SU-DHL-6 (cell line): ENCODE results near the gene RING1.

Experiments used
- H2AFZ ChIP-seq: fragments of 200-600 bp; sonication (generic); 2 replicates; pipeline ENCODE4 v1.6.1; 2014; ENCODE audit warnings: low read depth, mild to moderate bottlenecking, moderate library complexity, mixed read lengths, antibody characterized with exemption, low read length; ENCODE audit not compliant: severe bottlenecking
- H3F3A ChIP-seq: fragments of 200-600 bp; shearing (Covaris generic); 2 replicates; pipeline ENCODE4 v1.6.0; 2016; ENCODE audit warnings: antibody characterized with exemption, mild to moderate bottlenecking; ENCODE audit not compliant: insufficient read depth
- H3K27ac ChIP-seq: fragments of 200-600 bp; sonication (generic); 2 replicates; pipeline ENCODE4 v1.5.1; 2016; ENCODE audit warnings: low read depth, mild to moderate bottlenecking, low read length, moderate library complexity, mixed read lengths
- H3K27me3 ChIP-seq: fragments of 200-600 bp; sonication (generic), shearing (Covaris generic); 2 replicates; pipeline ENCODE4 v1.6.0; 2014; ENCODE audit warnings: mild to moderate bottlenecking, low read length
- H3K36me3 ChIP-seq: fragments of 200-600 bp; sonication (generic); 2 replicates; pipeline ENCODE4 v1.6.1; 2014; ENCODE audit warnings: mild to moderate bottlenecking, low read length, mixed read lengths
- H3K4me2 ChIP-seq: fragments of 300-600, 200-600 bp; shearing (Covaris generic), sonication (generic); 2 replicates; pipeline ENCODE4 v1.6.0; 2014; ENCODE audit warnings: low read length, low read depth, mild to moderate bottlenecking; ENCODE audit not compliant: poor library complexity, severe bottlenecking
- H3K4me3 ChIP-seq: fragments of 200-600 bp; sonication (generic); 2 replicates; pipeline ENCODE4 v1.5.1; 2014; ENCODE audit warnings: antibody characterized with exemption, low read length, mild to moderate bottlenecking, mixed read lengths; ENCODE audit not compliant: insufficient read depth, poor library complexity, severe bottlenecking
- H3K79me2 ChIP-seq: fragments of 200-600 bp; sonication (generic); 2 replicates; pipeline ENCODE4 v1.6.1; 2014; ENCODE audit warnings: mild to moderate bottlenecking, low read length, moderate library complexity; ENCODE audit not compliant: insufficient read depth
- H3K9ac ChIP-seq: fragments of 200-600 bp; sonication (generic); 2 replicates; pipeline ENCODE4 v1.7.0; 2014; ENCODE audit warnings: mild to moderate bottlenecking, low read length
- H3K9me2 ChIP-seq: fragments of 200-600 bp; sonication (generic); replicated peaks from 2 replicates; pipeline ENCODE4 v1.6.1; 2014; ENCODE audit warnings: low read length; ENCODE audit not compliant: insufficient read depth
- H3K9me3 ChIP-seq: fragments of 200-600 bp; sonication (generic); 2 replicates; pipeline ENCODE4 v1.6.1; 2014; ENCODE audit warnings: low read length, mixed read lengths; ENCODE audit not compliant: insufficient read depth
- H4K20me1 ChIP-seq: fragments of 200-600 bp; sonication (generic); 2 replicates; pipeline ENCODE4 v1.6.1; 2014; ENCODE audit warnings: low read depth, mild to moderate bottlenecking, antibody characterized with exemption, low read length, moderate library complexity, mixed read lengths
- EZH2phosphoT487 ChIP-seq: fragments of 200-600 bp; sonication (generic), shearing (Covaris generic); conservative IDR thresholded peaks from 2 replicates; pipeline ENCODE4 v1.6.1; 2018; ENCODE audit warnings: mild to moderate bottlenecking, antibody characterized with exemption, low read length, moderate library complexity, mixed read lengths
- TF ChIP-seq, protein P1 (sequence below): fragments of 200-600 bp; sonication (generic); IDR thresholded peaks from one replicate; pipeline ENCODE4 v1.5.1; 2017; ENCODE audit warnings: antibody characterized with exemption, mild to moderate bottlenecking, low read length, moderate library complexity; ENCODE audit not compliant: insufficient read depth, poor library complexity, severe bottlenecking

Gene RING1

GRCh38 chr6:33161354-33162331, 46.7 kb upstream of the RING1 start:
- H3K36me3 ChIP-seq = no peaks in the 10 kb centered on the region
- H3K4me3 ChIP-seq = peak overlapping the region; percentile 30
- H2AFZ ChIP-seq = peak overlapping the region; percentile 90
- H3K9me3 ChIP-seq = no peaks in the 10 kb centered on the region
- no peaks in the 10 kb centered on the region for H4K20me1 ChIP-seq
- H3F3A ChIP-seq = no peaks in the 10 kb centered on the region
- H3K9ac ChIP-seq = peak overlapping the region; percentile 42
- H3K9me2 ChIP-seq = no peaks in the 10 kb centered on the region
- 0 out of 2 replicates have a peak, but pooled peaks have one; percentile 33 for TF ChIP-seq EZH2phosphoT487
- TF ChIP-seq, protein P1, sequence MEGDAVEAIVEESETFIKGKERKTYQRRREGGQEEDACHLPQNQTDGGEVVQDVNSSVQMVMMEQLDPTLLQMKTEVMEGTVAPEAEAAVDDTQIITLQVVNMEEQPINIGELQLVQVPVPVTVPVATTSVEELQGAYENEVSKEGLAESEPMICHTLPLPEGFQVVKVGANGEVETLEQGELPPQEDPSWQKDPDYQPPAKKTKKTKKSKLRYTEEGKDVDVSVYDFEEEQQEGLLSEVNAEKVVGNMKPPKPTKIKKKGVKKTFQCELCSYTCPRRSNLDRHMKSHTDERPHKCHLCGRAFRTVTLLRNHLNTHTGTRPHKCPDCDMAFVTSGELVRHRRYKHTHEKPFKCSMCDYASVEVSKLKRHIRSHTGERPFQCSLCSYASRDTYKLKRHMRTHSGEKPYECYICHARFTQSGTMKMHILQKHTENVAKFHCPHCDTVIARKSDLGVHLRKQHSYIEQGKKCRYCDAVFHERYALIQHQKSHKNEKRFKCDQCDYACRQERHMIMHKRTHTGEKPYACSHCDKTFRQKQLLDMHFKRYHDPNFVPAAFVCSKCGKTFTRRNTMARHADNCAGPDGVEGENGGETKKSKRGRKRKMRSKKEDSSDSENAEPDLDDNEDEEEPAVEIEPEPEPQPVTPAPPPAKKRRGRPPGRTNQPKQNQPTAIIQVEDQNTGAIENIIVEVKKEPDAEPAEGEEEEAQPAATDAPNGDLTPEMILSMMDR = peak; percentile 100
- H3K27me3 ChIP-seq = no peaks in the 10 kb centered on the region
- no peak overlapping the region for H3K27ac ChIP-seq
- H3K4me2 ChIP-seq = peak overlapping the region; percentile 58
- H3K79me2 ChIP-seq = no peaks in the 10 kb centered on the region

DNA sequence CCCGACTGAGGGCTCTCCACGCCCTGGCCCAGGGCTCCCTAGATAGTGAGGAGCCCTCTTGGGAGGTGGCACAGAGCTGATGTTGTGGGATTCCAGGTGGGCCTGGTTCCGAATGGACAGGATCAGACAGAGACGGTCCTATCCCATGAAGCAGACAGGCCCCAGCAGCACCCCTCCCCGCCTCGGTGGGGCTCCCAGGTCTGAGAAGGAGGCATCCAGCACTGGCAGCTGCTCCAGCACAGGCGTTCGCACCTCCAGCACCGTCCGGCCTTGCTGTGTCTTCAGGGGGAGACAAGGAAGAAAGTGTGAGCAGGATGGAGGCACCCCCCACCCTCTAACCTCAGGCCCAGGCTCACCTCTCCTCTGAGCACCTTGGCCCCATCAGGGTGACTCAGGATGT, 44.8 kb upstream of the RING1 start:
- no peaks in the 10 kb centered on the region for H3K9me2 ChIP-seq
- TF ChIP-seq, protein P1 = no peak

GRCh38 chr6:33164176-33164575, 44.1 kb upstream of the RING1 start:
- Histone ChIP-seq H3F3A (no peaks in the 10 kb centered on the region), H3K4me3 (no peak overlapping the region), H3K36me3 (no peaks in the 10 kb centered on the region), H3K9me3 (no peaks in the 10 kb centered on the region), H2AFZ (no peak overlapping the region), H3K4me2 (no peak overlapping the region), H3K9me2 (no peaks in the 10 kb centered on the region), H3K79me2 (no peaks in the 10 kb centered on the region), H3K27me3 (no peaks in the 10 kb centered on the region), H3K9ac (no peak overlapping the region), H4K20me1 (no peaks in the 10 kb centered on the region), H3K27ac (no peak overlapping the region)
- TF ChIP-seq EZH2phosphoT487 = no peak
- TF ChIP-seq, protein P1 = no peak

More for the DNA sequence above, 44.8 kb upstream of the RING1 start:
- no peak overlapping the region for H3K4me3 ChIP-seq
- H3K27ac ChIP-seq = no peak overlapping the region
- H3K9ac ChIP-seq = no peak overlapping the region
- no peaks in the 10 kb centered on the region for H3F3A ChIP-seq
- no peaks in the 10 kb centered on the region for H3K36me3 ChIP-seq
- H3K27me3 ChIP-seq = no peaks in the 10 kb centered on the region
- H3K79me2 ChIP-seq = no peaks in the 10 kb centered on the region
- no peaks in the 10 kb centered on the region for H3K9me3 ChIP-seq
- no peak overlapping the region for H3K4me2 ChIP-seq
- no peaks in the 10 kb centered on the region for H4K20me1 ChIP-seq
- H2AFZ ChIP-seq = no peak overlapping the region
